HL-60 (cell line): Measurements from ENCODE around the gene GPC1.

Experiments used
- CTCF ChIP-seq: IDR thresholded peaks from one replicate; pipeline ENCODE4 v1.5.1; 2011; ENCODE audit warnings: low read length, control low read depth, inconsistent platforms; ENCODE audit not compliant: insufficient read depth
- GABPA ChIP-seq: IDR thresholded peaks from 2 replicates; pipeline ENCODE4 v1.6.1; 2012; ENCODE audit warnings: low read depth
- POLR2AphosphoS5 ChIP-seq: IDR thresholded peaks from 2 replicates; pipeline ENCODE4 v1.6.1; 2012; ENCODE audit warnings: low read depth
- REST ChIP-seq: IDR thresholded peaks from 2 replicates; pipeline ENCODE4 v1.6.1; 2012; ENCODE audit warnings: low read depth; ENCODE audit not compliant: insufficient replicate concordance
- SPI1 ChIP-seq: IDR thresholded peaks from 2 replicates; pipeline ENCODE4 v1.6.1; 2012; ENCODE audit warnings: low read depth, mild to moderate bottlenecking, borderline replicate concordance

GRCh38 chr2:240436683-240437550, 1.5 kb downstream of the GPC1 start:
- TF ChIP-seq CTCF, result no peak
- TF ChIP-seq POLR2AphosphoS5, result no peak
- TF ChIP-seq GABPA, result no peak
- TF ChIP-seq REST, result no peak
- TF ChIP-seq SPI1, result no peak
